IMR-90 (cell line): ENCODE data around the gene FBXL13. TPM values are rescaled to one million over a fixed set of nuclear protein-coding genes. Genes with fewer than 3 reads are reported as not detected.
A peak's percentile ranks its signal among the peaks of the same experiment; 100 is the strongest.

Experiments
- ATAC-seq: fragments of 200-7000 bp; cut with Tn5 transposase; 2 replicates; pipeline ENCODE4 v1.9.1; 2020; ENCODE audit warnings: low read depth, mild to moderate bottlenecking, moderate library complexity
- BruUV-seq: library from RNA; stranded (reverse); fragments of 400-500 nt; replicated peaks from 2 replicates; lab custom pipeline; 2021; lab: Mats Ljungman, UMichigan
- CTCF ChIA-PET: fragments of 300-600 bp; formaldehyde crosslinking; extraction: SDS; loops from one replicate; lab custom pipeline; 2021; ENCODE audit warnings: antibody characterized with exemption; lab: Yijun Ruan, JAX
- POLR2A ChIA-PET: fragments of 300-600 bp; sonication (Branson Sonifier 250); formaldehyde crosslinking; loops from one replicate; lab custom pipeline; 2022; ENCODE audit warnings: antibody characterized with exemption; ENCODE audit not compliant: unreplicated experiment; lab: Charles Lee
- DNase-seq: peaks from one replicate; pipeline ENCODE4 v3.0.0; 2013
- H2AFZ ChIP-seq: replicated peaks from 2 replicates; pipeline ENCODE3; 2013; ENCODE audit warnings: low read length, mild to moderate bottlenecking; ENCODE audit not compliant: poor library complexity
- H2AK5ac ChIP-seq: 2 replicates; pipeline ENCODE4 v1.6.1; 2013; ENCODE audit warnings: low read depth, low read length, inconsistent platforms
- H2AK9ac ChIP-seq: replicated peaks from 2 replicates; pipeline ENCODE3; 2013; ENCODE audit warnings: mild to moderate bottlenecking, low read depth, low read length, moderate library complexity; ENCODE audit not compliant: poor library complexity
- H2BK120ac ChIP-seq: 2 replicates; pipeline ENCODE4 v1.6.1; 2013; ENCODE audit warnings: low read depth, low read length, inconsistent platforms
- H2BK15ac ChIP-seq: 3 replicates; pipeline ENCODE4 v1.6.1; 2013; ENCODE audit warnings: low read depth, low read length, inconsistent platforms
- H2BK20ac ChIP-seq: 2 replicates; pipeline ENCODE4 v1.6.1; 2013; ENCODE audit warnings: low read depth, mild to moderate bottlenecking, inconsistent platforms, low read length, moderate library complexity
- H2BK5ac ChIP-seq: 2 replicates; pipeline ENCODE4 v1.6.1; 2013; ENCODE audit warnings: mild to moderate bottlenecking, low read depth, low read length, inconsistent platforms; ENCODE audit not compliant: poor library complexity, severe bottlenecking
- H3K14ac ChIP-seq: replicated peaks from 2 replicates; pipeline ENCODE4 v1.6.1; 2013; ENCODE audit warnings: low read depth, low read length, inconsistent platforms
- H3K18ac ChIP-seq: 2 replicates; pipeline ENCODE4 v1.6.1; 2013; ENCODE audit warnings: low read depth, low read length, control low read depth
- H3K23ac ChIP-seq: 2 replicates; pipeline ENCODE4 v1.6.1; 2013; ENCODE audit warnings: low read depth, low read length, inconsistent platforms
- H3K27ac ChIP-seq: 2 replicates; pipeline ENCODE4 v1.5.1; 2013; ENCODE audit warnings: mild to moderate bottlenecking, control low read depth, low read length; ENCODE audit not compliant: insufficient read depth
- H3K27me3 ChIP-seq: 2 replicates; pipeline ENCODE4 v1.6.1; 2013; ENCODE audit warnings: low read length; ENCODE audit not compliant: control insufficient read depth, insufficient read depth
- H3K36me3 ChIP-seq: 2 replicates; pipeline ENCODE4 v1.6.1; 2013; ENCODE audit warnings: low read length, mixed read lengths; ENCODE audit not compliant: control insufficient read depth, insufficient read depth
- H3K4ac ChIP-seq: 2 replicates; pipeline ENCODE4 v1.6.1; 2013; ENCODE audit warnings: low read depth, low read length, inconsistent platforms
- H3K4me1 ChIP-seq: 2 replicates; pipeline ENCODE4 v1.6.1; 2013; ENCODE audit warnings: low read length, mixed read lengths; ENCODE audit not compliant: control insufficient read depth, insufficient read depth
- H3K4me2 ChIP-seq: 2 replicates; pipeline ENCODE4 v1.6.1; 2013; ENCODE audit warnings: low read depth, mild to moderate bottlenecking, control low read depth, low read length, moderate library complexity
- H3K4me3 ChIP-seq: 2 replicates; pipeline ENCODE4 v1.5.1; 2013; ENCODE audit warnings: low read depth, mild to moderate bottlenecking, control low read depth, low read length, moderate library complexity; ENCODE audit not compliant: insufficient read depth
- H3K56ac ChIP-seq: 2 replicates; pipeline ENCODE4 v1.6.1; 2013; ENCODE audit warnings: low read length, inconsistent platforms; ENCODE audit not compliant: insufficient read depth; ENCODE audit errors: extremely low read depth
- H3K79me1 ChIP-seq, 2 experiments: 2 replicates each; pipeline ENCODE4 v1.6.1; 2013; ENCODE audit warnings: low read length in 2 of 2, inconsistent platforms in 1 of 2, low read depth in 1 of 2
- H3K9ac ChIP-seq: 2 replicates; pipeline ENCODE4 v1.6.1; 2013; ENCODE audit warnings: low read depth, low read length, control low read depth
- H3K9me1 ChIP-seq: 2 replicates; pipeline ENCODE4 v1.6.1; 2013; ENCODE audit warnings: low read length, inconsistent platforms; ENCODE audit not compliant: insufficient read depth
- H3K9me3 ChIP-seq: 2 replicates; pipeline ENCODE4 v1.6.1; 2013; ENCODE audit warnings: low read length; ENCODE audit not compliant: control insufficient read depth, insufficient read depth
- H4K20me1 ChIP-seq: 2 replicates; pipeline ENCODE4 v1.6.1; 2013; ENCODE audit warnings: low read length, inconsistent platforms; ENCODE audit not compliant: insufficient read depth
- H4K5ac ChIP-seq: 2 replicates; pipeline ENCODE4 v1.6.1; 2013; ENCODE audit warnings: mild to moderate bottlenecking, low read depth, low read length, control low read depth
- H4K8ac ChIP-seq, 2 experiments: 2 replicates each; pipeline ENCODE4 v1.6.1; 2013; ENCODE audit warnings: low read depth in 2 of 2, low read length in 2 of 2, control low read depth in 1 of 2, inconsistent platforms in 1 of 2
- H4K91ac ChIP-seq: 2 replicates; pipeline ENCODE4 v1.6.1; 2013; ENCODE audit warnings: low read depth, low read length, inconsistent platforms; ENCODE audit not compliant: insufficient read depth
- CEBPB ChIP-seq: IDR thresholded peaks from 2 replicates; pipeline ENCODE4 v1.6.1; 2012; ENCODE audit warnings: low read depth, low read length, improper control_type of control experiment
- ELK1 ChIP-seq: fragments of 150-350 bp; IDR thresholded peaks from 2 replicates; pipeline ENCODE4 v1.6.1; 2016; ENCODE audit warnings: low read depth, mild to moderate bottlenecking, low read length, moderate library complexity, borderline replicate concordance
- FOS ChIP-seq: fragments of 150-350 bp; IDR thresholded peaks from 2 replicates; pipeline ENCODE4 v1.6.1; 2016; ENCODE audit warnings: low read depth, low read length
- MAFK ChIP-seq: IDR thresholded peaks from 2 replicates; pipeline ENCODE4 v1.6.1; 2012; ENCODE audit warnings: low read depth, low read length, improper control_type of control experiment
- MAZ ChIP-seq: IDR thresholded peaks from 2 replicates; pipeline ENCODE4 v1.6.1; 2012; ENCODE audit warnings: low read depth, mild to moderate bottlenecking, low read length, improper control_type of control experiment, moderate library complexity, borderline replicate concordance
- MXI1 ChIP-seq: IDR thresholded peaks from 2 replicates; pipeline ENCODE4 v1.6.1; 2012; ENCODE audit warnings: low read depth, mild to moderate bottlenecking, low read length, moderate library complexity, borderline replicate concordance
- NFE2L2 ChIP-seq: fragments of 150-350 bp; IDR thresholded peaks from 2 replicates; pipeline ENCODE4 v1.6.1; 2016; ENCODE audit warnings: low read depth, mild to moderate bottlenecking, low read length
- POLR2A ChIP-seq: IDR thresholded peaks from 2 replicates; pipeline ENCODE4 v1.6.1; 2012; ENCODE audit warnings: mild to moderate bottlenecking, low read depth, low read length
- RAD21 ChIP-seq: IDR thresholded peaks from 2 replicates; pipeline ENCODE4 v1.6.1; 2012; ENCODE audit warnings: low read length, improper control_type of control experiment
- RFX5 ChIP-seq: IDR thresholded peaks from 2 replicates; pipeline ENCODE4 v1.8.0; 2012; ENCODE audit warnings: low read depth, mild to moderate bottlenecking, low read length, moderate library complexity
- SMC3 ChIP-seq: fragments of 150-350 bp; IDR thresholded peaks from 2 replicates; pipeline ENCODE4 v1.6.1; 2016; ENCODE audit warnings: low read depth, mild to moderate bottlenecking, antibody characterized with exemption, low read length, moderate library complexity
- USF2 ChIP-seq: fragments of 150-350 bp; IDR thresholded peaks from 2 replicates; pipeline ENCODE4 v1.6.1; 2017; ENCODE audit warnings: mild to moderate bottlenecking, antibody characterized with exemption, low read length, low read depth
- WGBS, 2 experiments: methylation state at CpG; one replicate each; pipeline versions ENCODE4 v1.1.5 to v1.1.7; 2013; ENCODE audit warnings: missing lambda C conversion rate in 2 of 2; ENCODE audit not compliant: insufficient read length in 1 of 2; ENCODE audit errors: extremely low coverage in 2 of 2; 5-methylcytosine and 5-hydroxymethylcytosine counted together
- dilution Hi-C: fragments of 300-500 bp; cut with HindIII; formaldehyde crosslinking; loops from one replicate; pipeline ENCODE4 v1.14.3; 2018; ENCODE audit warnings: low sequenced_read_pairs; ENCODE audit not compliant: unreplicated experiment
- in situ Hi-C: fragments of 300-500 bp; cut with MboI; formaldehyde crosslinking; loops from 3 replicates; pipeline ENCODE4 v1.14.3; 2019; ENCODE audit warnings: low sequenced_read_pairs, inconsistent platforms, mixed read lengths
- intact Hi-C: fragments of 100-400 bp; cut with micrococcal nuclease; formaldehyde crosslinking; loops from 2 replicates; pipeline ENCODE4 v1.10.0; 2022
- polyA plus RNA-seq, 3 experiments: library from polyadenylated mRNA; depleted of rRNA; stranded (reverse); fragments of >200 nt; gene quantifications; 2 replicates each; pipeline ENCODE4 v1.2.3, GENCODE V29; 2012; ENCODE audit warnings: low replicate concordance in 1 of 3
- total RNA-seq: library from RNA; depleted of rRNA; stranded (reverse); fragments of >200 nt; gene quantifications from 2 replicates; pipeline ENCODE4 v1.2.3, GENCODE V29; 2012

The FBXL13 gene
- total and polyA plus RNA-seq, 2 of the 4 experiments (the other 2 are of a cell fraction): 0.24 to 0.36 TPM

DNA sequence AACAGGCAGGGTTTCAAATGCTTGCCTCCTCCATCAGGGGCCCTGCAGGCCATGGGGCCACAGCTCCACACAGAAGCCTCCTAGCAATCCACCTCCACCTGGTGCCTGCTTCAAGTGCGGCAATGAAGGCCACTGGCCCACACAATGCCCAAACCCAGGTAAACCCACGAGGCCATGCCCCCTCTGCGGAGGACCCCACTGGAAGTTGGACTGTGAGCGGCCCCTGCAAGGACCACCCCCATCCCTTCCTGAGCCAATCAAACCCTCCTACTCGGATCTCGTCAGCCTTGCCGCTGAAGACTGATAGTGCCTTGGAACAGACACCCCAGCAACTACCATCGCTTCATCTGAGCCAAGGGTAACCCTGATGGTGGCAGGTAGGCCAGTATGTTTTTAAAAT, 98.7 kb downstream of the FBXL13 start:
- Histone ChIP-seq H3K56ac (no peak overlapping the region), H3K9ac (no peak overlapping the region), H3K4me1 (no peaks in the 10 kb centered on the region; the same call in 1 of the 2 replicates), H2BK20ac (no peak overlapping the region), H3K18ac (no peak overlapping the region), H3K9me3 (peaks cover 2% of the 10 kb centered on the region; the same call in 1 of the 2 replicates), H3K27ac (no peak overlapping the region), H3K23ac (no peak overlapping the region), H3K36me3 (no peaks in the 10 kb centered on the region), H2AK5ac (0 out of 2 replicates have a peak overlapping the region, but pooled peaks have one; percentile 50), H3K9me1 (no peaks in the 10 kb centered on the region), H3K4me3 (no peak overlapping the region), H3K4ac (no peak overlapping the region), H2AK9ac (no peak overlapping the region), H2BK120ac (no peak overlapping the region), H4K8ac (no peak overlapping the region), H2BK15ac (no peak overlapping the region), H3K27me3 (no peaks in the 10 kb centered on the region), H3K4me2 (no peak overlapping the region), H2BK5ac (no peak overlapping the region), H3K14ac (no peak overlapping the region), H3K79me1 (no peaks in the 10 kb centered on the region), H2AFZ (no peak overlapping the region), H4K20me1 (no peaks in the 10 kb centered on the region), H4K91ac (no peak overlapping the region), H4K5ac (no peak overlapping the region)
- dilution Hi-C loops: no loop called here
- no CpG with 5 or more reads among the region's 8 CpGs for WGBS, 2 experiments
- in situ Hi-C loops: no loop called here
- TF ChIP-seq RAD21 (no peak), FOS (no peak), MAZ (no peak), ELK1 (no peak), SMC3 (no peak), USF2 (no peak), NFE2L2 (no peak), POLR2A (no peak), MXI1 (no peak), CEBPB (no peak), MAFK (no peak), RFX5 (no peak)
- CTCF ChIA-PET: no interaction called here
- no peak for DNase-seq
- no TSS peak for BruUV-seq
- ATAC-seq: no peak
- POLR2A ChIA-PET: no interaction called here
- intact Hi-C loops: no loop called here
